OCI-LY1 (cell line): Measurements from ENCODE around the gene PAFAH1B2.

Experiments used
- H2AFZ ChIP-seq: fragments of 200-600 bp; sonication (generic), shearing (Covaris generic); 2 replicates; pipeline ENCODE4 v1.6.0; 2014; ENCODE audit warnings: antibody characterized with exemption, mild to moderate bottlenecking, low read length
- H3F3A ChIP-seq: fragments of 200-600 bp; sonication (generic), shearing (Covaris generic); 2 replicates; pipeline ENCODE4 v1.6.0; 2014; ENCODE audit warnings: mild to moderate bottlenecking, antibody characterized with exemption, low read length, moderate library complexity; ENCODE audit not compliant: insufficient read depth
- H3K27ac ChIP-seq: fragments of 200-600 bp; sonication (generic); 2 replicates; pipeline ENCODE4 v1.5.1; 2014; ENCODE audit warnings: low read length, mixed run types, mild to moderate bottlenecking, low read depth; ENCODE audit not compliant: poor library complexity, severe bottlenecking
- H3K27me3 ChIP-seq: fragments of 200-600 bp; sonication (generic); 2 replicates; pipeline ENCODE4 v1.6.0; 2014; ENCODE audit warnings: antibody characterized with exemption, mild to moderate bottlenecking, low read length, moderate library complexity; ENCODE audit not compliant: insufficient read depth
- H3K36me3 ChIP-seq: fragments of 200-600 bp; sonication (generic); 2 replicates; pipeline ENCODE4 v1.6.1; 2014; ENCODE audit warnings: mild to moderate bottlenecking, antibody characterized with exemption, low read length, moderate library complexity, mixed read lengths; ENCODE audit not compliant: insufficient read depth
- H3K4me1 ChIP-seq: fragments of 200-600 bp; sonication (generic); 2 replicates; pipeline ENCODE4 v1.5.1; 2014; ENCODE audit warnings: mild to moderate bottlenecking, low read length, moderate library complexity; ENCODE audit not compliant: insufficient read depth, severe bottlenecking
- H3K4me2 ChIP-seq: fragments of 200-600 bp; sonication (generic), shearing (Covaris generic); 2 replicates; pipeline ENCODE4 v1.6.1; 2014; ENCODE audit warnings: low read length
- H3K4me3 ChIP-seq: fragments of 200-600 bp; sonication (generic); 2 replicates; pipeline ENCODE4 v1.5.1; 2014; ENCODE audit warnings: low read length, low read depth, mild to moderate bottlenecking, mixed read lengths; ENCODE audit not compliant: poor library complexity, severe bottlenecking
- H3K79me2 ChIP-seq: fragments of 200-600 bp; shearing (Covaris generic); 2 replicates; pipeline ENCODE4 v1.6.1; 2016; ENCODE audit warnings: mixed run types, low read length, mixed read lengths; ENCODE audit not compliant: insufficient read depth
- H3K9ac ChIP-seq: fragments of 200-600 bp; sonication (generic), shearing (Covaris generic); 2 replicates; pipeline ENCODE4 v1.6.1; 2014; ENCODE audit warnings: mild to moderate bottlenecking, low read length, mixed read lengths
- H3K9me2 ChIP-seq: fragments of 200-600 bp; sonication (generic), shearing (Covaris generic); 2 replicates; pipeline ENCODE4 v1.6.1; 2014; ENCODE audit warnings: low read depth, mild to moderate bottlenecking, low read length, mixed read lengths
- H3K9me3 ChIP-seq: fragments of 200-600 bp; shearing (Covaris generic); 2 replicates; pipeline ENCODE4 v1.6.1; 2014; ENCODE audit warnings: low read length, mixed read lengths
- H4K20me1 ChIP-seq: fragments of 200-600 bp; sonication (generic), shearing (Covaris generic); 2 replicates; pipeline ENCODE4 v1.6.0; 2016; ENCODE audit warnings: mild to moderate bottlenecking, low read length; ENCODE audit not compliant: insufficient read depth
- CTCF ChIP-seq: fragments of 200-600 bp; sonication (generic), shearing (Covaris generic); IDR thresholded peaks from 2 replicates; pipeline ENCODE4 v1.5.1; 2017; ENCODE audit warnings: mild to moderate bottlenecking, antibody characterized with exemption, low read length, moderate library complexity, mixed read lengths
- EZH2 ChIP-seq: fragments of 200-600 bp; sonication (generic), shearing (Covaris generic); IDR thresholded peaks from 2 replicates; pipeline ENCODE4 v1.8.0; 2017; ENCODE audit warnings: borderline replicate concordance, mixed run types, mild to moderate bottlenecking, antibody characterized with exemption, low read length, moderate library complexity, mixed read lengths

The PAFAH1B2 gene

GRCh38 chr11:117194267-117194666 lies 50.2 kb downstream of the PAFAH1B2 start:
- Histone ChIP-seq H3K27me3 (no peaks in the 10 kb centered on the region), H3F3A (no peaks in the 10 kb centered on the region), H3K4me2 (no peak overlapping the region), H3K9ac (no peak overlapping the region), H3K79me2 (no peaks in the 10 kb centered on the region), H3K4me3 (no peak overlapping the region), H3K9me3 (no peaks in the 10 kb centered on the region), H2AFZ (no peak overlapping the region), H4K20me1 (no peaks in the 10 kb centered on the region), H3K9me2 (no peaks in the 10 kb centered on the region), H3K27ac (no peak overlapping the region), H3K4me1 (peaks cover 8% of the 10 kb centered on the region), H3K36me3 (peaks cover 8% of the 10 kb centered on the region)
- TF ChIP-seq CTCF (no peak), EZH2 (no peak)

DNA sequence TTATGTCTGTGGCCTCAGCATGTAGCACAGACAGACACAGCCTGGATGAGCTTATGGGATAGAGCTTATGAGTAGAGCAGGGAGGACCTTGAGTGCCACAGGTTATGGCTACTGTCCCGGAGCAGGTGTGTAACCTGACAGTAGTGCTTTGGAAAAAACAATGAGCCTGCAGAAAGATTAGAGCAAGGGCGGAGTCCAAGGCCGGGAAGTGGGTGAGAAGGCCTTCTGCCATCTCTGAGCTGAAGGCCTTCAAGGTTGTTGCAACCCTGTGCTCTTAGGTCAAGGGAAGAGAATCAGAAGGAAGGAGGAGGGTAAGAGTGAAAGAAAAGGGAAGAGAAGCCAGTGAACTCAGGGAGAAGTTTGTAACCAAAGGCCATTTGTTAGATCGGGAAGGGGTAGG lies 51.2 kb downstream of the PAFAH1B2 start:
- no peaks in the 10 kb centered on the region; the same call in none of the 2 replicates for H3K36me3 ChIP-seq
- H3K4me2 ChIP-seq = no peak overlapping the region
- H3K27ac ChIP-seq = no peak overlapping the region
- no peaks in the 10 kb centered on the region for H3K27me3 ChIP-seq
- TF ChIP-seq CTCF (no peak), EZH2 (no peak)
- H2AFZ ChIP-seq = no peak overlapping the region
- no peak overlapping the region for H3K4me3 ChIP-seq
- H3K79me2 ChIP-seq = no peaks in the 10 kb centered on the region
- no peaks in the 10 kb centered on the region for H3K9me3 ChIP-seq
- no peak overlapping the region for H3K9ac ChIP-seq
- no peaks in the 10 kb centered on the region for H3F3A ChIP-seq
- H3K9me2 ChIP-seq = no peaks in the 10 kb centered on the region
- H3K4me1 ChIP-seq = no peaks in the 10 kb centered on the region
- H4K20me1 ChIP-seq = no peaks in the 10 kb centered on the region

- H3K4me3 ChIP-seq = no peak overlapping the region
These were observed 51.7 kb downstream of the PAFAH1B2 start for GRCh38 chr11:117195761-117196160.

More at GRCh38 chr11:117195761-117196160, 51.7 kb downstream of the PAFAH1B2 start:
- Histone ChIP-seq H3K79me2 (no peaks in the 10 kb centered on the region), H3K4me2 (no peak overlapping the region), H2AFZ (no peak overlapping the region), H3F3A (no peaks in the 10 kb centered on the region), H3K36me3 (no peaks in the 10 kb centered on the region; the same call in 1 of the 2 replicates), H3K9me3 (no peaks in the 10 kb centered on the region), H4K20me1 (no peaks in the 10 kb centered on the region), H3K9me2 (no peaks in the 10 kb centered on the region), H3K27me3 (no peaks in the 10 kb centered on the region), H3K4me1 (no peaks in the 10 kb centered on the region), H3K27ac (no peak overlapping the region), H3K9ac (no peak overlapping the region)
- TF ChIP-seq EZH2 (no peak), CTCF (no peak)
